Stimulated activated CD8-positive, alpha-beta memory T cell treated with anti-CD3 and anti-CD28 coated beads, Interleukin-4, amount 100 ng/mL, for 4 hours (primary cell): ENCODE measurements around the gene KDM1B.
"Not testable (repeated sequence)": the region's sequence is repeated elsewhere in the genome, so short reads cannot be mapped to it uniquely, and the experiment has no call there.

Experiments used
- DNase-seq, 2 donors: peaks; one replicate each; pipeline ENCODE4 v3.0.0-alpha.2; 2020; ENCODE audit warnings: low read depth in 2 of 2, low spot score in 1 of 2

Gene KDM1B

GRCh38 chr6:18151391-18151790 is 3.8 kb upstream of the KDM1B start:
- not testable (repeated sequence) for DNase-seq

GRCh38 chr6:18151801-18152200 is 3.4 kb upstream of the KDM1B start:
- DNase-seq: no peak

GRCh38 chr6:18153311-18153703 is 1.9 kb upstream of the KDM1B start:
- no peak for DNase-seq

- DNase-seq: no peak
These were observed 594 bp upstream of the KDM1B start, which contains the start of gene TPMT for GRCh38 chr6:18154507-18155149. TPMT (minus strand) TSS chr6:18155077; CDS start chr6:18149127, 5,950 bp downstream.

GRCh38 chr6:18155864-18156421 is 721 bp downstream of the KDM1B start:
- peak in 1 of 2 donors; percentile 2 for DNase-seq

GRCh38 chr6:18160911-18161310 is 5.7 kb downstream of the KDM1B start:
- no peak for DNase-seq

GRCh38 chr6:18161431-18161830 is 6.2 kb downstream of the KDM1B start:
- no peak for DNase-seq

- DNase-seq: no peak
These were observed 7.2 kb downstream of the KDM1B start for GRCh38 chr6:18162401-18162800.

GRCh38 chr6:18165751-18166150 is 10.5 kb downstream of the KDM1B start:
- DNase-seq: no peak

- DNase-seq: no peak
These were observed 11.3 kb downstream of the KDM1B start for GRCh38 chr6:18166312-18167036.

GRCh38 chr6:18168264-18168663 is 13.0 kb downstream of the KDM1B start:
- DNase-seq: no peak

GRCh38 chr6:18171871-18172270 is 16.6 kb downstream of the KDM1B start:
- no peak for DNase-seq

- DNase-seq: not testable (repeated sequence)
These were observed 21.0 kb downstream of the KDM1B start for GRCh38 chr6:18176198-18176597.

GRCh38 chr6:18177286-18177965 is 22.2 kb downstream of the KDM1B start:
- no peak for DNase-seq

- DNase-seq: no peak
These were observed 23.9 kb downstream of the KDM1B start for GRCh38 chr6:18178960-18179615.

GRCh38 chr6:18179770-18180356 is 24.6 kb downstream of the KDM1B start:
- no peak for DNase-seq

- no peak for DNase-seq
These were observed 27.3 kb downstream of the KDM1B start for GRCh38 chr6:18182568-18182967.

- no peak for DNase-seq
These were observed 28.5 kb downstream of the KDM1B start for GRCh38 chr6:18183766-18184165.

- DNase-seq: no peak
These were observed 30.4 kb downstream of the KDM1B start for GRCh38 chr6:18185624-18186023.

GRCh38 chr6:18186033-18186432 is 30.8 kb downstream of the KDM1B start:
- no peak for DNase-seq
